ENCODE measurements around the gene TFAP2C. TPM values are rescaled to one million over a fixed set of nuclear protein-coding genes. Genes with fewer than 3 reads are reported as not detected.

The TFAP2C gene
- 1 to 10 TPM in 2 of 4 donors, under 1 TPM in 2; 0.20 to 2.1 (median 0.96) TPM for total RNA-seq

DNA sequence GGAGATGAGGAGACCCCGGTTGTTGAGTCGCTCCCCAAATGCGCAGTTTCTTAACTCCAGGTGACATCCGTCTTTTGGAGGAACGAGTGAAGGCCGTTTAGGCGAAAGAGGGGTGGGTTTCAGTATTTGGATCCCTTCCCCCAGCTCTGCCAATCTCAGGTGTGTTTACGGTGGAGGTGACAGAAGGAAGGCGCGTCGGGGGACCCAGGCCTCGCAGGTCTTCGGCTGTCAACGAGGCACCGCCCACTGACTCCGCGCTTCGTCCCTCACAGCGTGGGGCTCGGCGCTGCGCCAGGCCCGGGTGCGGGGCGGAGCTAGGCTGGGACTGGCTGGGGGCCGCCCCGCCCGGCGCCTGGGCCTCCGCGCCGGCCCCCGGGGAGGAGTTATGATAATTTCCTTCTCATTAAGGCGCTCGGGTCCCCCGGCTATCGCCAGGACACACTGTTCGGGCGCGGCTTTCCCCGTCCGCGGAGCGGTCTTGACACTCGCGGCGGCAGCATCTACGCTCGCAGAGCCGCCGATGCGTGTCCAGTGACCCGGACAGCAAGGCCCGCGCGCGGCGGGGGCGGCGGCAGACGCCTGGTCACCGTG is at the start of gene TFAP2C:
TSS of gene TFAP2C (plus strand) at position 434 of the 591 bp plus-strand sequence. CDS start 239 bp downstream, outside the sequence.
- peak in 1 of 2 donors; percentile 19 for DNase-seq (ENCODE audit: low spot score in 2 of 2)
- Histone ChIP-seq H3K27ac (no peak within 1 kb of the TSS), H3K4me1 (peaks cover 0 to 65% (median 28%) of the 10 kb centered on the region in 4 donors), H3K9me3 (no peaks in the 10 kb centered on the region), H3K27me3 (peaks cover 2 to 99% of the 10 kb centered on the region in 2 donors), H3K4me3 (peak within 1 kb of the TSS; percentile 20 to 53 (median 38)), H3K36me3 (no peaks in the 10 kb centered on the region)
- 0 to 3% methylated on average over 51 to 52 of the region's 62 CpGs for WGBS, 2 donors
- no peak for TF ChIP-seq EP300 (IDR thresholded peaks at IDR 0.05)
- TF ChIP-seq POLR2A (IDR thresholded peaks at IDR 0.05): no peak
- TF ChIP-seq, protein P1, sequence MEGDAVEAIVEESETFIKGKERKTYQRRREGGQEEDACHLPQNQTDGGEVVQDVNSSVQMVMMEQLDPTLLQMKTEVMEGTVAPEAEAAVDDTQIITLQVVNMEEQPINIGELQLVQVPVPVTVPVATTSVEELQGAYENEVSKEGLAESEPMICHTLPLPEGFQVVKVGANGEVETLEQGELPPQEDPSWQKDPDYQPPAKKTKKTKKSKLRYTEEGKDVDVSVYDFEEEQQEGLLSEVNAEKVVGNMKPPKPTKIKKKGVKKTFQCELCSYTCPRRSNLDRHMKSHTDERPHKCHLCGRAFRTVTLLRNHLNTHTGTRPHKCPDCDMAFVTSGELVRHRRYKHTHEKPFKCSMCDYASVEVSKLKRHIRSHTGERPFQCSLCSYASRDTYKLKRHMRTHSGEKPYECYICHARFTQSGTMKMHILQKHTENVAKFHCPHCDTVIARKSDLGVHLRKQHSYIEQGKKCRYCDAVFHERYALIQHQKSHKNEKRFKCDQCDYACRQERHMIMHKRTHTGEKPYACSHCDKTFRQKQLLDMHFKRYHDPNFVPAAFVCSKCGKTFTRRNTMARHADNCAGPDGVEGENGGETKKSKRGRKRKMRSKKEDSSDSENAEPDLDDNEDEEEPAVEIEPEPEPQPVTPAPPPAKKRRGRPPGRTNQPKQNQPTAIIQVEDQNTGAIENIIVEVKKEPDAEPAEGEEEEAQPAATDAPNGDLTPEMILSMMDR (IDR thresholded peaks at IDR 0.05): no peak

GRCh38 chr20:56580226-56580625 is 48.9 kb upstream of the TFAP2C start:
- Histone ChIP-seq H3K27ac (no peak overlapping the region), H3K9me3 (no peaks in the 10 kb centered on the region), H3K4me1 (no peaks in the 10 kb centered on the region), H3K36me3 (no peaks in the 10 kb centered on the region), H3K27me3 (no peaks in the 10 kb centered on the region), H3K4me3 (no peak overlapping the region)
- WGBS, 2 donors: 82 to 93% methylated on average over 11 to 12 of the region's 12 CpGs
- no peak for DNase-seq (ENCODE audit: low spot score in 2 of 2)
- TF ChIP-seq, protein P1 (IDR thresholded peaks at IDR 0.05): no peak
- TF ChIP-seq POLR2A (IDR thresholded peaks at IDR 0.05) (no peak), EP300 (IDR thresholded peaks at IDR 0.05) (no peak)

- no peak overlapping the region for H3K4me3 ChIP-seq
- 78 to 82% methylated on average over 2 of the region's 2 CpGs for WGBS, 2 donors
- H3K4me1 ChIP-seq: no peaks in the 10 kb centered on the region
- no peaks in the 10 kb centered on the region for H3K27me3 ChIP-seq
- H3K9me3 ChIP-seq: no peaks in the 10 kb centered on the region
- no peaks in the 10 kb centered on the region for H3K36me3 ChIP-seq
- DNase-seq (ENCODE audit: low spot score in 2 of 2): no peak
- H3K27ac ChIP-seq: no peak overlapping the region
- TF ChIP-seq, protein P1 (IDR thresholded peaks at IDR 0.05): no peak
Measured at GRCh38 chr20:56581701-56582100, 47.4 kb upstream of the TFAP2C start.

GRCh38 chr20:56582542-56582941 is 46.6 kb upstream of the TFAP2C start:
- WGBS, 2 donors: 48 to 67% methylated on average over 4 of the region's 4 CpGs
- H3K4me3 ChIP-seq: no peak overlapping the region

GRCh38 chr20:56584916-56585315 is 44.2 kb upstream of the TFAP2C start:
- Histone ChIP-seq H3K36me3 (no peaks in the 10 kb centered on the region), H3K27ac (no peak overlapping the region), H3K4me3 (no peak overlapping the region), H3K9me3 (no peaks in the 10 kb centered on the region), H3K27me3 (no peaks in the 10 kb centered on the region), H3K4me1 (no peaks in the 10 kb centered on the region)
- DNase-seq (ENCODE audit: low spot score in 2 of 2): no peak
- TF ChIP-seq, protein P1 (IDR thresholded peaks at IDR 0.05): no peak
- TF ChIP-seq POLR2A (IDR thresholded peaks at IDR 0.05): no peak
- no peak for TF ChIP-seq EP300 (IDR thresholded peaks at IDR 0.05)
- 82 to 83% methylated on average over 5 of the region's 5 CpGs for WGBS, 2 donors

More at GRCh38 chr20:56582542-56582941, 46.6 kb upstream of the TFAP2C start:
- TF ChIP-seq EP300 (IDR thresholded peaks at IDR 0.05) (no peak), POLR2A (IDR thresholded peaks at IDR 0.05) (no peak)
- TF ChIP-seq, protein P1 (IDR thresholded peaks at IDR 0.05): no peak
- Histone ChIP-seq H3K4me1 (no peaks in the 10 kb centered on the region), H3K27ac (no peak overlapping the region), H3K27me3 (no peaks in the 10 kb centered on the region), H3K36me3 (no peaks in the 10 kb centered on the region), H3K9me3 (no peaks in the 10 kb centered on the region)
- DNase-seq (ENCODE audit: low spot score in 2 of 2): peak in 1 of 2 donors; percentile 5

All from tibial nerve (tissue), 4 donors.